PC-9 (cell line): ENCODE data around the gene TUBGCP6. TPM values are rescaled to one million over a fixed set of nuclear protein-coding genes. Genes with fewer than 3 reads are reported as not detected.

Source experiments
- BruUV-seq: library from RNA; stranded (reverse); fragments of 400-500 nt; replicated peaks from 2 replicates; lab custom pipeline; 2021; lab: Mats Ljungman, UMichigan
- CTCF ChIA-PET: fragments of 300-600 bp; sonication (Branson Sonifier 250); formaldehyde crosslinking; loops from one replicate; lab custom pipeline; 2022; ENCODE audit warnings: antibody characterized with exemption; lab: Charles Lee
- POLR2A ChIA-PET: fragments of 300-600 bp; sonication (Branson Sonifier 250); formaldehyde crosslinking; loops from one replicate; lab custom pipeline; 2022; ENCODE audit warnings: antibody characterized with exemption; ENCODE audit not compliant: unreplicated experiment; lab: Charles Lee
- DNase-seq, 2 experiments: peaks; one replicate each; pipeline versions ENCODE4 v3.0.0 to v3.0.0-alpha.2; 2015 to 2022; ENCODE audit warnings: mixed read lengths in 1 of 2
- H2AFZ ChIP-seq: fragments of 200-600 bp; sonication (generic); 2 replicates; pipeline ENCODE4 v1.8.1; 2017; ENCODE audit warnings: antibody characterized with exemption
- H3F3A ChIP-seq: fragments of 200-600 bp; sonication (generic); 2 replicates; pipeline ENCODE4 v1.8.1; 2017; ENCODE audit warnings: antibody characterized with exemption, mild to moderate bottlenecking, low read depth; ENCODE audit not compliant: insufficient read depth
- H3K27ac ChIP-seq: fragments of 200-600 bp; sonication (generic); 2 replicates; pipeline ENCODE4 v1.6.1; 2016; ENCODE audit warnings: mixed run types
- H3K27me3 ChIP-seq: fragments of 200-600 bp; sonication (generic); 2 replicates; pipeline ENCODE4 v1.6.1; 2016; ENCODE audit warnings: low read depth, mixed run types; ENCODE audit not compliant: insufficient read depth
- H3K36me3 ChIP-seq: fragments of 200-600 bp; sonication (generic); 2 replicates; pipeline ENCODE4 v1.6.1; 2016; ENCODE audit warnings: low read depth, mixed run types
- H3K4me1 ChIP-seq: fragments of 200-600 bp; sonication (generic); replicated peaks from 2 replicates; pipeline ENCODE4 v1.6.1; 2016; ENCODE audit warnings: mixed run types; ENCODE audit not compliant: insufficient read depth
- H3K4me2 ChIP-seq: fragments of 200-600 bp; sonication (generic); 2 replicates; pipeline ENCODE4 v1.6.1; 2017; ENCODE audit warnings: mixed run types
- H3K4me3 ChIP-seq: fragments of 200-600 bp; sonication (generic); 2 replicates; pipeline ENCODE4 v1.6.1; 2016; ENCODE audit warnings: mixed run types
- H3K79me2 ChIP-seq: fragments of 200-600 bp; sonication (generic); 2 replicates; pipeline ENCODE4 v1.6.1; 2017; ENCODE audit warnings: low read depth, mixed run types
- H3K9me2 ChIP-seq: fragments of 200-600 bp; sonication (generic); 2 replicates; pipeline ENCODE4 v1.8.1; 2017; ENCODE audit warnings: mild to moderate bottlenecking; ENCODE audit not compliant: insufficient read depth
- H3K9me3 ChIP-seq: fragments of 200-600 bp; sonication (generic); 2 replicates; pipeline ENCODE4 v1.8.1; 2016; ENCODE audit warnings: low read depth; ENCODE audit not compliant: insufficient read depth
- H4K20me1 ChIP-seq: fragments of 200-600 bp; sonication (generic); 2 replicates; pipeline ENCODE4 v1.8.1; 2017; ENCODE audit not compliant: insufficient read depth
- EZH2 ChIP-seq: fragments of 200-600 bp; sonication (generic); IDR thresholded peaks from 2 replicates; pipeline ENCODE4 v1.8.0; 2017; ENCODE audit warnings: antibody characterized with exemption, low read depth
- intact Hi-C: fragments of 100-400 bp; cut with micrococcal nuclease; formaldehyde crosslinking; loops from one replicate; pipeline ENCODE4 v1.10.0; 2022; ENCODE audit not compliant: unreplicated experiment
- total RNA-seq: library from RNA; stranded (reverse); gene quantifications from 2 replicates; pipeline ENCODE4 v1.2.3, GENCODE V29; 2021
- TF ChIP-seq, protein P1 (sequence below): fragments of 200-600 bp; sonication (generic); conservative IDR thresholded peaks from 2 replicates; pipeline ENCODE4 v1.6.1; 2017; ENCODE audit warnings: mixed run types, antibody characterized with exemption, mild to moderate bottlenecking, moderate library complexity

TUBGCP6 gene
- total RNA-seq, 1 experiment from 2014 or later, result 31.3 TPM

DNA sequence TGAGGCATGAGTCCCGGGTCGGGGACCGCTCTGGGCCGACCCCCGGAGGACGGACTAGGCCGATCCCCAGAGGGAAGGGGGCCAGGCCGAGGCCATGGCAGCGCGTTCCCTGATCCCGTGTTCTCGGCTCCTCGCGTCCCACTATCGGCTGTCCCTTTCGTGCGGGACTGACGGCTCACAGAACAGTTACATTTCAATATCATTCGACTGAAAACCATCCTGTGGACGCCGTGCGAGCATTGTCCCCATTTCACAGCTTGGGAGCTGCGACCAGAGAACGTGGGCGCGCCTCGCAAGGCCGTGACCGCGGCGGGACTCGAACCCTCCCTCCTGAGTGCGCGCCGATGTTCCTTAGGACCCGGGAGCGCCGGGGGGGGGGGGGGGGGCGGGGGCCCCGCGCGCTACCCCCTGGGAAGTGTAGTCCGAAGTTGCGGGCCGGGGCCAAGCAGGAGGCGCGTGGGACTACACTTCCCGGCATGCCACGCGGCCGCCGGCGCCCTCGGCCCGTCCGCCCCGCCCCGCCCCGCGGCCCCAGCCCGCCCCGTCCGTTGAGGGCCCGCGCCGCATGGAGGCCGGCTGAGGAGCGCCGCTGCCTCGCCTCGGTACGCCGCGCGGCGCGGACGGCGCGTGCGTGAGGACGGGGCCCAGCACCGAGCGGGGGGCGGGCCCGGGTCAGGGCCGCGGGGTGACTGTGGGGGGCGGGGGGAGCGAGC lies 59.3 kb downstream of the TUBGCP6 start, which contains the start of gene TRABD:
TRABD (plus strand) TSS at position 539 of the 713 bp plus-strand sequence. CDS start 7,148 bp downstream, outside the sequence.
- Histone ChIP-seq H3K27me3 (no peaks in the 10 kb centered on the region), H3K27ac (no peak within 1 kb of the TSS), H3K4me2 (peak within 1 kb of the TSS; percentile 92), H3K9me3 (no peaks in the 10 kb centered on the region), H3K4me1 (peaks cover 37% of the 10 kb centered on the region), H3K79me2 (peaks cover 45% of the 10 kb centered on the region), H3K9me2 (no peaks in the 10 kb centered on the region), H3F3A (peaks cover 31% of the 10 kb centered on the region), H3K4me3 (peak within 1 kb of the TSS; percentile 75), H4K20me1 (peaks cover 37% of the 10 kb centered on the region), H2AFZ (peak within 1 kb of the TSS; percentile 66), H3K36me3 (0 out of 2 replicates have a peak, but pooled peaks cover 9% of the 10 kb centered on the region)
- intact Hi-C loops, result no loop called here
- ChIA-PET POLR2A (interaction anchor here (0.7 kb wide), 1 partner anchor 27 kb away, joined by 7 read pairs; no protein-coding TSS in a partner anchor), CTCF (no interaction called here)
- no peak for TF ChIP-seq EZH2
- TF ChIP-seq, protein P1, sequence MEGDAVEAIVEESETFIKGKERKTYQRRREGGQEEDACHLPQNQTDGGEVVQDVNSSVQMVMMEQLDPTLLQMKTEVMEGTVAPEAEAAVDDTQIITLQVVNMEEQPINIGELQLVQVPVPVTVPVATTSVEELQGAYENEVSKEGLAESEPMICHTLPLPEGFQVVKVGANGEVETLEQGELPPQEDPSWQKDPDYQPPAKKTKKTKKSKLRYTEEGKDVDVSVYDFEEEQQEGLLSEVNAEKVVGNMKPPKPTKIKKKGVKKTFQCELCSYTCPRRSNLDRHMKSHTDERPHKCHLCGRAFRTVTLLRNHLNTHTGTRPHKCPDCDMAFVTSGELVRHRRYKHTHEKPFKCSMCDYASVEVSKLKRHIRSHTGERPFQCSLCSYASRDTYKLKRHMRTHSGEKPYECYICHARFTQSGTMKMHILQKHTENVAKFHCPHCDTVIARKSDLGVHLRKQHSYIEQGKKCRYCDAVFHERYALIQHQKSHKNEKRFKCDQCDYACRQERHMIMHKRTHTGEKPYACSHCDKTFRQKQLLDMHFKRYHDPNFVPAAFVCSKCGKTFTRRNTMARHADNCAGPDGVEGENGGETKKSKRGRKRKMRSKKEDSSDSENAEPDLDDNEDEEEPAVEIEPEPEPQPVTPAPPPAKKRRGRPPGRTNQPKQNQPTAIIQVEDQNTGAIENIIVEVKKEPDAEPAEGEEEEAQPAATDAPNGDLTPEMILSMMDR, result no peak
- no TSS peak for BruUV-seq
- peak; percentile 71 to 88 for DNase-seq

DNA sequence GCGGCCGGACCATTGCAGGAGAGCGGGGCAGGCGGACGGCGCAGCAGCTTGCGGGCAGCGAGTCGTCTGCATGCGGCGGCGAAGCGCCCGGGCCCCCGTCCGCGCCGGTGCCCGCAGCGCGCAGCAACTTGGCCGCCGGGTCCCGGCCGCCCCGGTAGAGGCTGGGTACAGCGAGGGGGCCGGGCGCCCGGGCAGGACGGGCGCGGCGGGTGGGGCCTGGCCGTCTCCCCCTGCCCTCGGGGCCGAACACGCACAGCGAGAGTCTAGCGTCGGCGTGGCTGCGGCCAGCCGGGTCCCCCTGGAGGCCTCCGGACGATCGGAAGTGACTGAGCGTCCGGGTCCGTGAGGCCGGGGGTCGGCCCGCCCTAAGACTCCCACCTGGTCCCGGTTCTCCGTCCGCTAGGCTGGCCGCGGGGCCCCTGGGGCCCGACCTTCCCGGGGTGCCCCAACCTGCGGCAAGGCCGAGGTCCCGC lies 59.9 kb downstream of the TUBGCP6 start:
- ChIA-PET POLR2A (interaction anchor here (0.7 kb wide), 1 partner anchor 27 kb away, joined by 7 read pairs; no protein-coding TSS in a partner anchor), CTCF (no interaction called here)
- Histone ChIP-seq H3K4me2 (peak overlapping the region; percentile 65), H3K27ac (no peak overlapping the region), H3K9me2 (no peaks in the 10 kb centered on the region), H2AFZ (no peak overlapping the region), H3K36me3 (0 out of 2 replicates have a peak, but pooled peaks cover 9% of the 10 kb centered on the region), H4K20me1 (peaks cover 31% of the 10 kb centered on the region), H3F3A (peaks cover 31% of the 10 kb centered on the region), H3K9me3 (no peaks in the 10 kb centered on the region), H3K27me3 (no peaks in the 10 kb centered on the region), H3K4me1 (peaks cover 32% of the 10 kb centered on the region), H3K4me3 (peak overlapping the region; percentile 43; the same call in 1 of the 2 replicates), H3K79me2 (peaks cover 40% of the 10 kb centered on the region)
- TF ChIP-seq, protein P1, result no peak
- no peak for TF ChIP-seq EZH2
- intact Hi-C loops, result no loop called here
- no TSS peak for BruUV-seq
- DNase-seq, result no peak

DNA sequence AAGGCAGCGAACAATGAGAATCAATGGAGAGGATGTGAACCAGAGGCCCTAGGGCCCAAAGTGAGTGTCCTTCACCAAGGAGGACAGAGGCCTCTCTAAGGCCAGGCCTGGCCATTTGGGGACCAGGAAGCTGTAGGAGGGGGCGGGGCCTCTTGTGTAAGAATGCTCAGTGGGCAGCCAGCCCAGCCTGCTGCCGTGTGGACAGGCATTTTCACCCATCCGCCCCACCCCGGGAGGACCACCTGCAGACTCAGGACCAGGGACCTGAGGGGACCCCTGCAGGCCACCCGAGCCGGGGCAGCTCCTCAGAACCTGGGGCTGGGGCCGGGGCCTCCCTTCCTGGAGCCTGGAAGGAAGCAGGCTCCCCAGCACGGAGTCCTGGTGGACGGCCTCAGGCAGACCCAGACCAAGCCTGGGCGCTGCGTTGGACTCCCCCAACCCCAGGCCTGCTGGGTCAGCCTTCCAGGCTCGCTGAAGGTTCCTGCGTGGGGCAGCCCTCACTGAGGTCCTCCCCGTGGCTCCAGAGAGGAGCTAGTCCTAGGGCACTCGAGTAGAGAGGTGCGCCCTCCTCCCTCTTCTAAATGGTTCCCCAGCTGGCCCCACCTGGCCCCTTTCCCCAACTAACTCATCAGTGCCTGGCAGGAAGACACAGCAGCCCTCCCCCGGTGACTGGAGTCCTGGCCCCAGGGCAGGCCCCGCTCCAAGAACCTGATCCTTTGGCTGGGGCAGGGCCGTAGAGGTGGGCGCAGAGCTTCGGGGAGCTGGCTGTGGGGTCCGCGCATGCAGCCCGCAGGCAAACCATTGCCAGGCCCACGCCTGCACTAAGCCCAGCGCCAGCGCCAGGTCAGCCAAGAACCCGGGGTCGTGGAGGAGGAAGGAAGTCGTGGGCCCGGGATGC lies 60.6 kb downstream of the TUBGCP6 start:
- Histone ChIP-seq H3K9me3 (no peaks in the 10 kb centered on the region), H3K27ac (no peak overlapping the region), H3K4me2 (no peak overlapping the region), H3K27me3 (no peaks in the 10 kb centered on the region), H3K9me2 (no peaks in the 10 kb centered on the region), H3F3A (peaks cover 31% of the 10 kb centered on the region), H3K36me3 (0 out of 2 replicates have a peak, but pooled peaks cover 9% of the 10 kb centered on the region), H2AFZ (no peak overlapping the region), H3K4me3 (no peak overlapping the region), H4K20me1 (peaks cover 24% of the 10 kb centered on the region), H3K79me2 (peaks cover 33% of the 10 kb centered on the region), H3K4me1 (peaks cover 25% of the 10 kb centered on the region)
- no peak for TF ChIP-seq EZH2
- TF ChIP-seq, protein P1, result no peak
- DNase-seq, result peak; percentile 59 to 67
- CTCF ChIA-PET, result no interaction called here
- BruUV-seq, result no TSS peak
- POLR2A ChIA-PET, result no interaction called here
- intact Hi-C loops, result no loop called here
